Measurements from ENCODE around the gene TBC1D21.

DNA sequence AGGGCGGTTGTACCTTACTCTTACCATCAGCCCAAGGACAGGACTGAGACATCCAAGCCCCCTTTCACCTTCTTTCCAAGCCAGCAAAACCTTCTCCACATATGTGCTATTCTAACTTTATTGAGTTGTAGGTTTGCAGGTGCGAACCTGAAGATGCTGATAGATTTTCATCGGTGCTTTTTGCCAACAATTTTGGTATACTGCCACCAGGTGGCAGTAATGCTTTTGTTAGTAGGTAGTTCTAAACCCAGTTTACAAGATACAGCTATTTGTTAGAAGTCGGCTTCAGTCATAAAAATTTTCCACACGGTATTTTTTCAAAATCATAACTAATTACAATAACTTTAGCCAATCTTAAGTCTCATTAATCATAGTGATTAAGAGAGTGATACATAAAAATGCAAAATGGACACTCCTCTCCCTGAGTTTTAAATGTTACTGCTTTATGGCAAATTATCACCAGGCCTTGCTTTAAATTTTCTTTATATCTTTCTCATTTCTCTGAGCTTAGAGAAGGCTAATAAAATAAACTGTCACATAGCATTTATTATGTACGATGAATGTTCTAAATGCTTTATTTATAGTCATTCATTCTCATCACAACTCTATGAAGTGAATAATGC, 636 bp downstream of the TBC1D21 start:
- TF ChIP-seq EZH2 (IDR thresholded peaks at IDR 0.05; ENCODE audit: low read length) = no peak
- TF ChIP-seq, protein P1, sequence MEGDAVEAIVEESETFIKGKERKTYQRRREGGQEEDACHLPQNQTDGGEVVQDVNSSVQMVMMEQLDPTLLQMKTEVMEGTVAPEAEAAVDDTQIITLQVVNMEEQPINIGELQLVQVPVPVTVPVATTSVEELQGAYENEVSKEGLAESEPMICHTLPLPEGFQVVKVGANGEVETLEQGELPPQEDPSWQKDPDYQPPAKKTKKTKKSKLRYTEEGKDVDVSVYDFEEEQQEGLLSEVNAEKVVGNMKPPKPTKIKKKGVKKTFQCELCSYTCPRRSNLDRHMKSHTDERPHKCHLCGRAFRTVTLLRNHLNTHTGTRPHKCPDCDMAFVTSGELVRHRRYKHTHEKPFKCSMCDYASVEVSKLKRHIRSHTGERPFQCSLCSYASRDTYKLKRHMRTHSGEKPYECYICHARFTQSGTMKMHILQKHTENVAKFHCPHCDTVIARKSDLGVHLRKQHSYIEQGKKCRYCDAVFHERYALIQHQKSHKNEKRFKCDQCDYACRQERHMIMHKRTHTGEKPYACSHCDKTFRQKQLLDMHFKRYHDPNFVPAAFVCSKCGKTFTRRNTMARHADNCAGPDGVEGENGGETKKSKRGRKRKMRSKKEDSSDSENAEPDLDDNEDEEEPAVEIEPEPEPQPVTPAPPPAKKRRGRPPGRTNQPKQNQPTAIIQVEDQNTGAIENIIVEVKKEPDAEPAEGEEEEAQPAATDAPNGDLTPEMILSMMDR (optimal IDR thresholded peaks at IDR 0.05 in 1 of 3, IDR thresholded peaks at IDR 0.05 in 1 of 3, conservative IDR thresholded peaks at IDR 0.05 in 1 of 3; ENCODE audit: extremely low read depth in 1 of 3, insufficient read depth in 2 of 3, low read length in 3 of 3) = peak; percentile 28 to 62 (median 41)
